GM12878 (cell line): ENCODE results near the gene KRT80. TPM values are rescaled to one million over a fixed set of nuclear protein-coding genes. Genes with fewer than 3 reads are reported as not detected.

Source experiments
- ATAC-seq: fragments of 200-7000 bp; cut with Tn5 transposase; 3 replicates; pipeline ENCODE4 v1.9.1; 2020; ENCODE audit warnings: mild to moderate bottlenecking, moderate library complexity
- BruUV-seq: library from RNA; stranded (reverse); fragments of 400-500 nt; replicated peaks from 2 replicates; lab custom pipeline; 2021; lab: Mats Ljungman, UMichigan
- CTCF ChIA-PET: fragments of 300-600 bp; sonication (Branson Sonifier 250); formaldehyde crosslinking; extraction: SDS; loops from one replicate; lab custom pipeline; 2021; ENCODE audit warnings: inconsistent platforms; lab: Yijun Ruan, JAX
- POLR2A ChIA-PET: fragments of 350-600 bp; formaldehyde crosslinking; extraction: SDS; loops from one replicate; lab custom pipeline; 2021; ENCODE audit warnings: inconsistent platforms; lab: Charles Lee
- RAD21 ChIA-PET: fragments of 300-600 bp; sonication (Branson Sonifier 250); formaldehyde crosslinking; loops from one replicate; lab custom pipeline; 2023; ENCODE audit warnings: antibody characterized with exemption; ENCODE audit not compliant: unreplicated experiment; lab: Charles Lee
- SMC1A ChIA-PET: fragments of 300-600 bp; sonication (Branson Sonifier 250); formaldehyde crosslinking; loops from one replicate; lab custom pipeline; 2023; ENCODE audit not compliant: unreplicated experiment, uncharacterized antibody; lab: Charles Lee
- DNase-seq: peaks from one replicate; pipeline ENCODE4 v3.0.0-alpha.2; 2011; ENCODE audit warnings: low read depth, low spot score
- FAIRE-seq: peaks from 3 replicates; lab custom pipeline; 2011; peaks lifted over from hg19 to GRCh38; lab: Jason Lieb, UNC
- H2AFZ ChIP-seq: 2 replicates; pipeline ENCODE4 v1.6.0; 2011; ENCODE audit warnings: low read depth, low read length, control low read depth; ENCODE audit not compliant: control insufficient read depth
- H3K27ac ChIP-seq: 2 replicates; pipeline ENCODE4 v1.5.1; 2011; ENCODE audit warnings: control low read depth; ENCODE audit not compliant: control insufficient read depth, insufficient read depth
- H3K27me3 ChIP-seq, 2 experiments: replicated peaks in 1 of 2; 2 replicates each; pipeline versions ENCODE4 v1.6.0 to v1.6.1; 2011; ENCODE audit warnings: low read length in 1 of 2; ENCODE audit not compliant: control insufficient read depth in 2 of 2, insufficient read depth in 2 of 2
- H3K36me3 ChIP-seq, 2 experiments: 2 replicates each; pipeline ENCODE4 v1.5.1; 2011; ENCODE audit warnings: low read length in 1 of 2; ENCODE audit not compliant: control insufficient read depth in 2 of 2, insufficient read depth in 2 of 2
- H3K4me1 ChIP-seq: 2 replicates; pipeline ENCODE4 v1.6.1; 2011; ENCODE audit warnings: mild to moderate bottlenecking, low read length, moderate library complexity, mixed read lengths; ENCODE audit not compliant: control insufficient read depth, insufficient read depth
- H3K4me2 ChIP-seq: 2 replicates; pipeline ENCODE4 v1.6.0; 2011; ENCODE audit warnings: control low read depth; ENCODE audit not compliant: control insufficient read depth, insufficient read depth
- H3K4me3 ChIP-seq: fragments of 200-600 bp; sonication (generic); 2 replicates; pipeline ENCODE4 v1.5.1; 2016
- H3K79me2 ChIP-seq: 2 replicates; pipeline ENCODE4 v1.6.0; 2011; ENCODE audit warnings: low read length; ENCODE audit not compliant: control insufficient read depth, insufficient read depth
- H3K9ac ChIP-seq: 2 replicates; pipeline ENCODE4 v1.8.0; 2011; ENCODE audit warnings: low read length, control low read depth, mixed read lengths; ENCODE audit not compliant: control insufficient read depth, insufficient read depth
- H3K9me3 ChIP-seq: replicated peaks from 3 replicates; pipeline ENCODE4 v1.5.1; 2011; ENCODE audit warnings: mild to moderate bottlenecking, low read length; ENCODE audit not compliant: control insufficient read depth, insufficient read depth
- H4K20me1 ChIP-seq: 2 replicates; pipeline ENCODE4 v1.6.0; 2011; ENCODE audit not compliant: control insufficient read depth, insufficient read depth
- E4F1 ChIP-seq: fragments of 450-650 bp; IDR thresholded peaks from 2 replicates; pipeline ENCODE4 v1.6.1; 2018; ENCODE audit warnings: borderline replicate concordance, mild to moderate bottlenecking; ENCODE audit not compliant: partially characterized antibody
- EED ChIP-seq: sonication (generic); IDR thresholded peaks from 2 replicates; pipeline ENCODE4 v1.6.1; 2016; ENCODE audit warnings: antibody characterized with exemption, low read depth
- IRF4 ChIP-seq: IDR thresholded peaks from 2 replicates; pipeline ENCODE4 v1.6.1; 2011; ENCODE audit warnings: low read depth, low read length
- MAX ChIP-seq: IDR thresholded peaks from 2 replicates; pipeline ENCODE4 v1.6.1; 2012; ENCODE audit warnings: low read depth, low read length, improper control_type of control experiment
- MTA3 ChIP-seq: IDR thresholded peaks from 2 replicates; pipeline ENCODE4 v1.6.1; 2012; ENCODE audit warnings: low read length, inconsistent platforms, borderline replicate concordance
- MYC ChIP-seq: IDR thresholded peaks from 2 replicates; pipeline ENCODE4 v1.6.1; 2011; ENCODE audit warnings: mild to moderate bottlenecking, low read length, moderate library complexity, inconsistent platforms; ENCODE audit not compliant: insufficient read depth, insufficient replicate concordance, insufficient read length, severe bottlenecking
- PAX8 ChIP-seq: fragments of 450-650 bp; IDR thresholded peaks from 2 replicates; pipeline ENCODE4 v1.6.1; 2017; ENCODE audit warnings: mild to moderate bottlenecking, moderate library complexity
- PBX3 ChIP-seq: IDR thresholded peaks from 2 replicates; pipeline ENCODE4 v1.6.1; 2011; ENCODE audit warnings: mild to moderate bottlenecking, low read depth, low read length, moderate library complexity; ENCODE audit not compliant: insufficient replicate concordance
- POLR2AphosphoS5 ChIP-seq: IDR thresholded peaks from 2 replicates; pipeline ENCODE4 v1.6.1; 2011; ENCODE audit warnings: mild to moderate bottlenecking, low read length, inconsistent platforms
- RAD51 ChIP-seq: fragments of 450-650 bp; IDR thresholded peaks from 2 replicates; pipeline ENCODE4 v1.6.1; 2016; ENCODE audit warnings: moderate library complexity, mild to moderate bottlenecking, inconsistent platforms
- RELA ChIP-seq: fragments of 450-650 bp; IDR thresholded peaks from 2 replicates; pipeline ENCODE4 v1.8.0; 2014; ENCODE audit warnings: borderline replicate concordance; ENCODE audit not compliant: partially characterized antibody
- WRNIP1 ChIP-seq: IDR thresholded peaks from 2 replicates; pipeline ENCODE4 v1.6.1; 2011; ENCODE audit warnings: low read depth, low read length, improper control_type of control experiment, borderline replicate concordance
- ZBED1 ChIP-seq: IDR thresholded peaks from 2 replicates; pipeline ENCODE4 v1.6.1; 2016; ENCODE audit warnings: borderline replicate concordance
- ZNF274 ChIP-seq: IDR thresholded peaks from one replicate; pipeline ENCODE4 v1.8.0; 2011; ENCODE audit not compliant: insufficient read length, insufficient read depth
- WGBS: methylation state at CpG from one replicate; pipeline ENCODE4 v1.1.6; 2016; ENCODE audit warnings: low lambda C conversion rate; ENCODE audit not compliant: insufficient replicate concordance, insufficient coverage; ENCODE audit errors: missing lambda C conversion rate; 5-methylcytosine and 5-hydroxymethylcytosine counted together
- in situ Hi-C: fragments of 300-500 bp; cut with MboI; formaldehyde crosslinking; loops from 9 replicates; pipeline ENCODE4 v1.14.3; 2018; ENCODE audit warnings: mixed read lengths
- intact Hi-C: fragments of 100-400 bp; cut with micrococcal nuclease; formaldehyde crosslinking; loops from one replicate; pipeline ENCODE4 v1.14.2; 2022; ENCODE audit not compliant: unreplicated experiment
- polyA plus RNA-seq, 11 experiments: library from polyadenylated mRNA; depleted of rRNA in 4 of 11; unstranded in 6 of 11; stranded (reverse) in 5 of 11; fragments of >200 nt; fragmentation: Nextera tagmentation in 4 of 11; fragmentation: Illumina TruSeq in 1 of 11; extraction: Ambion mirVana in 4 of 11; extraction: Trizol in 1 of 11; gene quantifications; 1 replicate in 1 of 11; 2 replicates in 10 of 11; pipeline versions ENCODE4 v1.2.1 to v1.2.3, GENCODE V29; 2011 to 2016; ENCODE audit warnings: inconsistent platforms in 2 of 11, missing spikeins in 2 of 11, low read depth in 1 of 11
- total RNA-seq, 4 experiments: library from RNA; depleted of rRNA in 3 of 4; stranded (reverse); fragments of >200 nt in 3 of 4; fragmentation: Illumina TruSeq in 1 of 4; extraction: Trizol in 1 of 4; gene quantifications; 2 replicates each; pipeline versions ENCODE4 v1.2.1 to v1.2.3, GENCODE V29; 2013 to 2021
- TF ChIP-seq, protein P1 (sequence below): IDR thresholded peaks from 2 replicates; pipeline ENCODE4 v1.6.1; 2012; ENCODE audit warnings: low read length, inconsistent platforms
- TF ChIP-seq, protein P2 (sequence below): IDR thresholded peaks from 2 replicates; pipeline ENCODE4 v1.6.1; 2011; ENCODE audit warnings: borderline replicate concordance, low read depth, mild to moderate bottlenecking, moderate library complexity, low read length; ENCODE audit not compliant: insufficient read depth, poor library complexity, severe bottlenecking

Gene KRT80
- total and polyA plus RNA-seq, 10 of the 15 experiments (the other 5 are each of a cell fraction or from before 2014, with no cell fraction given), result 0.01 TPM; not detected in 9

GRCh38 chr12:52231305-52232202 is 39.7 kb upstream of the KRT80 start:
- Histone ChIP-seq H3K4me2 (no peak overlapping the region), H3K4me3 (no peak overlapping the region), H3K9me3 (no peaks in the 10 kb centered on the region), H2AFZ (no peak overlapping the region), H3K27ac (no peak overlapping the region), H3K27me3 (peaks cover 7 to 17% of the 10 kb centered on the region in 2 experiments; a peak in 3 of 4 replicates), H3K79me2 (no peaks in the 10 kb centered on the region), H3K4me1 (no peaks in the 10 kb centered on the region), H3K36me3 (no peaks in the 10 kb centered on the region), H3K9ac (no peak overlapping the region), H4K20me1 (no peaks in the 10 kb centered on the region)
- intact Hi-C loops (no loop called here), in situ Hi-C loops (no loop called here)
- ATAC-seq (no peak), FAIRE-seq (no peak), DNase-seq (no peak)
- RAD21 ChIA-PET, result no interaction called here
- CTCF ChIA-PET, result no interaction called here
- SMC1A ChIA-PET, result interaction anchor here (1.2 kb wide), 1 partner anchor 14 kb away, joined by 3 read pairs; no protein-coding TSS in a partner anchor
- POLR2A ChIA-PET, result interaction anchor here (0.6 kb wide), 1 partner anchor 52 kb away, joined by 3 read pairs; no protein-coding TSS in a partner anchor
- 21% methylated on average over 16 of the region's 16 CpGs for WGBS
- BruUV-seq, result no TSS peak
- TF ChIP-seq, protein P1, sequence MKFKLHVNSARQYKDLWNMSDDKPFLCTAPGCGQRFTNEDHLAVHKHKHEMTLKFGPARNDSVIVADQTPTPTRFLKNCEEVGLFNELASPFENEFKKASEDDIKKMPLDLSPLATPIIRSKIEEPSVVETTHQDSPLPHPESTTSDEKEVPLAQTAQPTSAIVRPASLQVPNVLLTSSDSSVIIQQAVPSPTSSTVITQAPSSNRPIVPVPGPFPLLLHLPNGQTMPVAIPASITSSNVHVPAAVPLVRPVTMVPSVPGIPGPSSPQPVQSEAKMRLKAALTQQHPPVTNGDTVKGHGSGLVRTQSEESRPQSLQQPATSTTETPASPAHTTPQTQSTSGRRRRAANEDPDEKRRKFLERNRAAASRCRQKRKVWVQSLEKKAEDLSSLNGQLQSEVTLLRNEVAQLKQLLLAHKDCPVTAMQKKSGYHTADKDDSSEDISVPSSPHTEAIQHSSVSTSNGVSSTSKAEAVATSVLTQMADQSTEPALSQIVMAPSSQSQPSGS, result no peak
- TF ChIP-seq EED, result no peak
- no peak for TF ChIP-seq ZBED1
- no peak for TF ChIP-seq POLR2AphosphoS5
- no peak for TF ChIP-seq MAX
- no peak for TF ChIP-seq RELA
- no peak for TF ChIP-seq MYC
- no peak for TF ChIP-seq E4F1
- TF ChIP-seq WRNIP1, result no peak
- TF ChIP-seq PAX8, result no peak
- no peak for TF ChIP-seq RAD51
- TF ChIP-seq ZNF274, result no peak
- no peak for TF ChIP-seq MTA3
- TF ChIP-seq, protein P2, sequence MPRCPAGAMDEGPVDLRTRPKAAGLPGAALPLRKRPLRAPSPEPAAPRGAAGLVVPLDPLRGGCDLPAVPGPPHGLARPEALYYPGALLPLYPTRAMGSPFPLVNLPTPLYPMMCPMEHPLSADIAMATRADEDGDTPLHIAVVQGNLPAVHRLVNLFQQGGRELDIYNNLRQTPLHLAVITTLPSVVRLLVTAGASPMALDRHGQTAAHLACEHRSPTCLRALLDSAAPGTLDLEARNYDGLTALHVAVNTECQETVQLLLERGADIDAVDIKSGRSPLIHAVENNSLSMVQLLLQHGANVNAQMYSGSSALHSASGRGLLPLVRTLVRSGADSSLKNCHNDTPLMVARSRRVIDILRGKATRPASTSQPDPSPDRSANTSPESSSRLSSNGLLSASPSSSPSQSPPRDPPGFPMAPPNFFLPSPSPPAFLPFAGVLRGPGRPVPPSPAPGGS, result no peak
- no peak for TF ChIP-seq PBX3
- no peak for TF ChIP-seq IRF4
